GM19239 (cell line): ENCODE results near the gene SPTB.

ENCODE experiments used
- DNase-seq: peaks from one replicate; pipeline ENCODE4 v3.0.0; 2011; ENCODE audit warnings: low spot score; ENCODE audit not compliant: insufficient read length
- FAIRE-seq: peaks from 2 replicates; lab custom pipeline; 2011; peaks lifted over from hg19 to GRCh38; lab: Jason Lieb, UNC

The SPTB gene

GRCh38 chr14:64796369-64796768 lies 83.3 kb downstream of the SPTB start:
- FAIRE-seq (no peak), DNase-seq (no peak)

- DNase-seq (no peak), FAIRE-seq (no peak)
Observed at GRCh38 chr14:64795921-64796320, 83.8 kb downstream of the SPTB start.

- FAIRE-seq (no peak), DNase-seq (no peak)
Observed at GRCh38 chr14:64795211-64795610, 84.5 kb downstream of the SPTB start.

- DNase-seq (no peak), FAIRE-seq (no peak)
Observed at GRCh38 chr14:64792871-64793560, 86.7 kb downstream of the SPTB start.

- DNase-seq: no peak
- no peak for FAIRE-seq
Observed at GRCh38 chr14:64792231-64792630, 87.5 kb downstream of the SPTB start.

- FAIRE-seq (no peak), DNase-seq (no peak)
Observed at GRCh38 chr14:64790478-64790877, 89.2 kb downstream of the SPTB start.

GRCh38 chr14:64789696-64790095 lies 90.0 kb downstream of the SPTB start:
- DNase-seq (no peak), FAIRE-seq (no peak)

- DNase-seq (no peak), FAIRE-seq (no peak)
Observed at GRCh38 chr14:64788706-64789105, 91.0 kb downstream of the SPTB start.

GRCh38 chr14:64787619-64788018 lies 92.1 kb downstream of the SPTB start:
- DNase-seq (no peak), FAIRE-seq (no peak)

GRCh38 chr14:64786296-64787149 lies 93.2 kb downstream of the SPTB start:
- FAIRE-seq (no peak), DNase-seq (no peak)

GRCh38 chr14:64784006-64784405 lies 95.7 kb downstream of the SPTB start:
- no peak for DNase-seq
- no peak for FAIRE-seq

GRCh38 chr14:64782196-64782595 lies 97.5 kb downstream of the SPTB start:
- DNase-seq (no peak), FAIRE-seq (no peak)

- FAIRE-seq (no peak), DNase-seq (no peak)
Observed at GRCh38 chr14:64779472-64779871, 100.2 kb downstream of the SPTB start.

- DNase-seq (no peak), FAIRE-seq (no peak)
Observed at GRCh38 chr14:64778104-64778754, 101.5 kb downstream of the SPTB start.

GRCh38 chr14:64777461-64777860 lies 102.2 kb downstream of the SPTB start:
- DNase-seq: no peak
- no peak for FAIRE-seq

- no peak for FAIRE-seq
- no peak for DNase-seq
Observed at GRCh38 chr14:64775081-64775777, 104.5 kb downstream of the SPTB start.

GRCh38 chr14:64774272-64774671 lies 105.4 kb downstream of the SPTB start:
- no peak for DNase-seq
- FAIRE-seq: no peak

- FAIRE-seq (no peak), DNase-seq (no peak)
Observed at GRCh38 chr14:64773577-64773976, 106.1 kb downstream of the SPTB start.

- DNase-seq: no peak
- FAIRE-seq: no peak
Observed at GRCh38 chr14:64773046-64773445, 106.7 kb downstream of the SPTB start.

- no peak for FAIRE-seq
- DNase-seq: no peak
Observed at GRCh38 chr14:64772397-64772950, 107.2 kb downstream of the SPTB start.
